CD8-positive, alpha-beta memory T cell (primary cell): ENCODE measurements around the gene MYBPHL. TPM values are rescaled to one million over a fixed set of nuclear protein-coding genes. Genes with fewer than 3 reads are reported as not detected.

Source experiments
- CTCF ChIA-PET: fragments of 350-600 bp; sonication (Branson Sonifier 250); formaldehyde crosslinking; loops from one replicate; lab custom pipeline; 2021; ENCODE audit warnings: antibody characterized with exemption; lab: Charles Lee
- POLR2A ChIA-PET: fragments of 350-600 bp; sonication (Branson Sonifier 250); formaldehyde crosslinking; loops from one replicate; lab custom pipeline; 2021; ENCODE audit warnings: antibody characterized with exemption; lab: Charles Lee
- DNase-seq, 5 donors: peaks; one replicate each; pipeline versions ENCODE4 v3.0.0 to v3.0.0-alpha.2; 2020 to 2022; ENCODE audit warnings: mixed read lengths in 1 of 5
- H3K27ac ChIP-seq: one replicate; pipeline ENCODE4 v1.7.0; 2013; ENCODE audit warnings: low read depth, mild to moderate bottlenecking, low read length, moderate library complexity
- H3K27me3 ChIP-seq: 2 replicates; pipeline ENCODE4 v1.7.0; 2013; ENCODE audit warnings: low read length, mild to moderate bottlenecking; ENCODE audit not compliant: insufficient read depth, poor library complexity, severe bottlenecking
- H3K36me3 ChIP-seq: 2 replicates; pipeline ENCODE4 v1.7.0; 2013; ENCODE audit warnings: mild to moderate bottlenecking, low read length, moderate library complexity; ENCODE audit not compliant: insufficient read depth
- H3K4me1 ChIP-seq: 2 replicates; pipeline ENCODE4 v1.7.0; 2013; ENCODE audit warnings: mild to moderate bottlenecking, low read length, moderate library complexity; ENCODE audit not compliant: insufficient read depth
- H3K4me3 ChIP-seq: 2 replicates; pipeline ENCODE4 v1.7.0; 2013; ENCODE audit warnings: mild to moderate bottlenecking, low read length
- H3K9me3 ChIP-seq: 2 replicates; pipeline ENCODE4 v1.7.0; 2013; ENCODE audit warnings: mild to moderate bottlenecking, low read length
- H3K27ac Mint-ChIP-seq, 8 donors: one replicate each; pipeline ENCODE4 v1.8.0; 2020 to 2021; ENCODE audit warnings: mixed read lengths in 8 of 8, mild to moderate bottlenecking in 6 of 8, inconsistent platforms in 3 of 8, moderate library complexity in 3 of 8
- H3K27me3 Mint-ChIP-seq, 2 donors: one replicate each; pipeline ENCODE4 v1.8.0; 2020 to 2021; ENCODE audit warnings: mixed read lengths in 2 of 2, mild to moderate bottlenecking in 1 of 2, moderate library complexity in 1 of 2
- H3K36me3 Mint-ChIP-seq, 3 donors: one replicate each; pipeline ENCODE4 v1.8.0; 2020 to 2021; ENCODE audit warnings: mixed read lengths in 3 of 3, inconsistent platforms in 1 of 3, mild to moderate bottlenecking in 1 of 3
- H3K4me1 Mint-ChIP-seq, 3 donors: one replicate each; pipeline ENCODE4 v1.8.0; 2020 to 2021; ENCODE audit warnings: mixed read lengths in 3 of 3, inconsistent platforms in 1 of 3, mild to moderate bottlenecking in 1 of 3
- H3K4me3 Mint-ChIP-seq, 7 donors: one replicate each; pipeline ENCODE4 v1.8.0; 2020 to 2021; ENCODE audit warnings: mixed read lengths in 7 of 7, mild to moderate bottlenecking in 6 of 7, moderate library complexity in 4 of 7, inconsistent platforms in 2 of 7
- H3K9me3 Mint-ChIP-seq, 5 donors: one replicate each; pipeline ENCODE4 v1.8.0; 2020 to 2022; ENCODE audit warnings: mixed read lengths in 5 of 5, mild to moderate bottlenecking in 3 of 5, moderate library complexity in 2 of 5, inconsistent platforms in 1 of 5
- polyA plus RNA-seq: library from polyadenylated mRNA; unstranded; fragments of 300-500 nt; fragmentation: Illumina TruSeq; gene quantifications from one replicate; pipeline ENCODE4 v1.2.3, GENCODE V29; 2021
- total RNA-seq, 2 experiments: library from RNA; stranded (reverse); gene quantifications; one replicate each; pipeline ENCODE4 v1.2.3, GENCODE V29; 2021

The MYBPHL gene
- total and polyA plus RNA-seq, 3 experiments from 2014 or later = not detected

DNA sequence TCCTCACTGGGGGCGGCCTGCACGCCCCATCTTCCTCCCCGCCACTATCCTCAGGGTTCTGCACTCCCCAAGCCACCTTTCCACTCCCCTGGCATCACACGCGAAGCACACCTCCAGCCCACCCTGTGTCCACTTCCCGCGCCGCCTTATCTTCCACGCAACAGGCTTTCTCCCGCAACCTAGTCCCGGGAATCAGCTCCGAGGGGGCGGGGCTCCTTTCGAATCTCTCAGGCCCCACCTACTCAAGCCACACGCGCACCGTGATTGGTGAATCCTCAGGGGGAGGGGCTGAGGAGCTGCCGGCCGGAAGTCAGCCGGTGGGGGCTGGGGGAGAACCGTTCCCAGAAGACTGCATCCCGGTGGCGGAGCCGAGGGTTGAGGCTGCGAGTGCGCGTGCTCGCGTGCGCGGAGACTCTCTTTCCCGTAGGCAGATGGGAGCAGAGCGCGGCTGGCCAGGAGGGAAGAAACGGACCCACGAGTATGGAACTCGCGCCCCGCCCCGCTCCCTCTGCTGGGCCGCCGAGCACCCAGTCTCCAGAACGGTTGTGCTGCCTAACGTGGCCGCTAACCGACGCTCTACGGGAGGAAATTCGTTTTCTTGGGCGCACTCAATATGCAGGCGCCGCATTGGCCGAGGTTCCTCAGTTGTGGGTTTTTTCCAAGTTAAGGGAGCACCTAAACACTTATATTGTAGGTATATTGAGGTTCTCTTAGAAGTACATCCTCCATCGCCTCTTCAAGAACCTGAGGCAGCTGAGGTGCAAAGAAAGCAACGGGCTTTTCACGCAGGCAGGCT lies 23.7 kb downstream of the MYBPHL start, which contains the start of gene PSRC1:
PSRC1 (minus strand) TSS at position 194 of the 796 bp plus-strand sequence.
- peak; percentile 85 to 93 (median 90) for DNase-seq
- peaks cover 0 to 4% (median 0%) of the 10 kb centered on the region in 3 donors for H3K36me3 Mint-ChIP-seq
- POLR2A ChIA-PET = interaction anchor here (0.5 to 1.6 kb wide), 4 partner anchors 35 to 142 kb away, joined by 4 to 5 read pairs (median 4); partner anchors contain the start of gene SORT1
- CTCF ChIA-PET = interaction anchor here (0.9 to 2.3 kb wide), 9 partner anchors 24 to 250 kb away, joined by 3 to 12 read pairs (median 4); partner anchors contain the start of genes MYBPHL and SORT1
- Histone ChIP-seq H3K27me3 (no peaks in the 10 kb centered on the region), H3K27ac (peak within 1 kb of the TSS; percentile 78), H3K9me3 (no peaks in the 10 kb centered on the region), H3K36me3 (no peaks in the 10 kb centered on the region), H3K4me1 (peaks cover 5% of the 10 kb centered on the region), H3K4me3 (peak within 1 kb of the TSS; percentile 65)
- peak within 1 kb of the TSS; percentile 92 to 99 (median 98) for H3K4me3 Mint-ChIP-seq
- no peaks in the 10 kb centered on the region for H3K9me3 Mint-ChIP-seq
- no peaks in the 10 kb centered on the region for H3K27me3 Mint-ChIP-seq
- H3K27ac Mint-ChIP-seq = peak within 1 kb of the TSS; percentile 68 to 95 (median 92)
- H3K4me1 Mint-ChIP-seq = peaks cover 10 to 22% (median 11%) of the 10 kb centered on the region in 3 donors

DNA sequence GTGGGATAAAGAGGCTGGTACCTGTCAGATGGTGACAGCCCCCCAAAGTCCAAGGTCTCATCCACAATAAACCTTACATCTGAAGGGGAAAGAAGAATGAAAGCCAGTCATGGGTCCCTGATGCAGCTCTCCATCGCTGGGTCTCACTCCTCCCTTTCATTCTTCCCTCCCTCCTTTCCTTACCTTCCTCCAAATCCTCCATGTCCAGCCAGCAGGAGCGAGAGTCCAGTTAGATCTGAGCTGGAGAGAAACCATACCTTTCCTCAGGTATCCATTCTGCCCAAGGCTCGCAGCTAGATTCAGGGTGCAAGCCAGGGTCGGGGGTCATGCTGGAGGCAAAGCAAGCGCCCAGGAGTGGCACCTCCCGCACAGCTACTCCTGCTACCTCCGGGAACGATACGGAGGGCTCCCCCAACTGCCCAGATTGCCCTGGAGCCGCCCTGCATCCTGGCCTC lies 24.3 kb downstream of the MYBPHL start:
- H3K4me3 Mint-ChIP-seq = peak overlapping the region; percentile 92 to 99 (median 98)

DNA sequence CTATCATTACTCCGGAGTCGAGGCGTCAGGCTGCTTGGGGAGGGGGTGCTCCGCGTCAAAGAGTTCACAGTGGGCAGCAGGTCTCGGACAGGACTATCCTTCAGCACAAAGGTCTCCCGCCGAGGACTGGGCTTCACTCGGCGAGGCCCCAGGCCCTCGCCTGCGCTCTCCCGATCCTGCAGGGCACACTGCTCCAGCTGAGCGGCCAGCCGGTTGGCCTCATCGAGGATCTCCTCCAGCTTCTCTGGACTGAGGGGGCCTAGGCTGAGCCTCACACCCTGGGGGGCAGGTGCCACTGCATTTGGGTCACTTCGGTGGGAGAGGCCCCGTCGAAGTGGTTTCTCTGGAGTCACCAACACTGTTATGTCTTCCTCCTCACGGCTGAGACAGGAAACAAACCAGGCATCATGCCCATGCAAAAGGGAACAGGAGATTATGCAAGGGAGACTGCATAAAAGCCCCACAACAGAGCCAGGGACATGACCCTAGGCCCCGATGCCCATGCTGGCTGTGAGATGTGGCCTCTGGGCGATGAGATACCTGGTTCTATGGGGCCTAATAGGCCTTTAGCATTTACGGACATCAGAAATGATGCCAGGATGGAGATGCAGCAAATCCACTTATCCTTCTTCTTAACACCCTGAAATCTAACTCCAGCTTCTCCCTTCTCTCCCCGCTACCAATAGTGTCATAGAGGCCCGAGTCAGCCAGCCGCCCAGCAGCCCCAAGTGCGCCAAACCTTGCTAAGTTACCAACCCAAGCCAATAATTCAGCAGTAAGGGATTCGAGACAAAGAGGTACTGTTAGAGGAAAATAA lies 24.9 kb downstream of the MYBPHL start:
- H3K27ac Mint-ChIP-seq = peak overlapping the region in 3 of 8 donors; percentile 13 to 68 (median 22)
- peaks cover 13 to 26% (median 16%) of the 10 kb centered on the region in 3 donors for H3K4me1 Mint-ChIP-seq
- POLR2A ChIA-PET = no interaction called here

More for the DNA sequence above, 24.3 kb downstream of the MYBPHL start:
- Mint-ChIP-seq H3K9me3 (no peaks in the 10 kb centered on the region), H3K36me3 (peaks cover 0 to 4% (median 0%) of the 10 kb centered on the region in 3 donors), H3K27ac (peak overlapping the region in 6 of 8 donors; percentile 13 to 93 (median 88)), H3K4me1 (peaks cover 10 to 22% (median 11%) of the 10 kb centered on the region in 3 donors), H3K27me3 (no peaks in the 10 kb centered on the region)
- ChIA-PET POLR2A (interaction anchor here (1.0 to 1.6 kb wide), 3 partner anchors 68 to 143 kb away, joined by 4 read pairs; partner anchors contain the start of gene SORT1), CTCF (interaction anchor here (0.9 to 2.3 kb wide), 9 partner anchors 24 to 250 kb away, joined by 3 to 12 read pairs (median 4); partner anchors contain the start of genes MYBPHL and SORT1)
- Histone ChIP-seq H3K9me3 (no peaks in the 10 kb centered on the region), H3K4me3 (peak overlapping the region; percentile 65), H3K27me3 (no peaks in the 10 kb centered on the region), H3K27ac (peak overlapping the region; percentile 78), H3K4me1 (peaks cover 5% of the 10 kb centered on the region), H3K36me3 (no peaks in the 10 kb centered on the region)
- no peak for DNase-seq

DNA sequence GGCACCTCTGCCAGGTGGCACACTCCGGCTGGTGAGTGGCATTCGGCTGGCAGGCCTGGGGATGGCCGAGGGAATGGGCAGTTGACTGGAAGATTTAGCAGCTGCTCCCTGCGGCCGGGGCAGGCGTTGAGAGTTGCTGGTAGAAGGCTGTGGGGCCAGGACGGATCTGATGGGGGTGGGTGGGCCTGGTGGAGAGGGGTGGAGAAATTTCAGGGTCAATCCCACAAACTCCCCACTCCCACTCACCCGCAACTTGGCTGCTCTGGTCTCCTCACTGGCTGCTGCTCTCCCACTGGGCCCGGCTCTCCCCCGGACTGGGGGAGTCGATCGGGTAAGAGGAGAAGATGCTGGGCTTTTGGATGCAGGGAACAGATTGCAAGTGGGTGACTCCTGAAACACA lies 25.9 kb downstream of the MYBPHL start:
- no peaks in the 10 kb centered on the region for H3K9me3 ChIP-seq
- no peak for DNase-seq
- Mint-ChIP-seq H3K27ac (no peak overlapping the region), H3K4me1 (peaks cover 13 to 26% (median 16%) of the 10 kb centered on the region in 3 donors), H3K4me3 (peak overlapping the region in 1 of 7 donors; percentile 79), H3K9me3 (no peaks in the 10 kb centered on the region), H3K27me3 (no peaks in the 10 kb centered on the region), H3K36me3 (peaks cover 0 to 4% (median 0%) of the 10 kb centered on the region in 3 donors)
- H3K27ac ChIP-seq = no peak overlapping the region
- H3K4me3 ChIP-seq = no peak overlapping the region
- ChIA-PET POLR2A (interaction anchor here (0.9 kb wide), 1 partner anchor 268 kb away, joined by 3 read pairs; the partner anchor contains the start of gene GNAI3), CTCF (interaction anchor here (5.3 to 5.6 kb wide), 2 partner anchors 118 to 251 kb away, joined by 53 to 56 read pairs; partner anchors contain the start of gene SORT1)
- no peaks in the 10 kb centered on the region for H3K36me3 ChIP-seq
- H3K4me1 ChIP-seq = peaks cover 9% of the 10 kb centered on the region
- no peaks in the 10 kb centered on the region for H3K27me3 ChIP-seq

More for the DNA sequence above, 24.9 kb downstream of the MYBPHL start:
- H3K9me3 ChIP-seq = no peaks in the 10 kb centered on the region
- peak overlapping the region; percentile 65 for H3K4me3 ChIP-seq
- no peaks in the 10 kb centered on the region for H3K9me3 Mint-ChIP-seq
- H3K27me3 ChIP-seq = no peaks in the 10 kb centered on the region
- no peaks in the 10 kb centered on the region for H3K27me3 Mint-ChIP-seq
- peaks cover 0 to 4% (median 0%) of the 10 kb centered on the region in 3 donors for H3K36me3 Mint-ChIP-seq
- CTCF ChIA-PET = interaction anchor here (1.1 to 2.3 kb wide), 5 partner anchors 61 to 251 kb away, joined by 3 to 12 read pairs (median 5); partner anchors contain the start of gene SORT1
- H3K27ac ChIP-seq = peak overlapping the region; percentile 78
- peaks cover 9% of the 10 kb centered on the region for H3K4me1 ChIP-seq
- DNase-seq = no peak
- no peaks in the 10 kb centered on the region for H3K36me3 ChIP-seq
- peak overlapping the region; percentile 92 to 99 (median 98) for H3K4me3 Mint-ChIP-seq

DNA sequence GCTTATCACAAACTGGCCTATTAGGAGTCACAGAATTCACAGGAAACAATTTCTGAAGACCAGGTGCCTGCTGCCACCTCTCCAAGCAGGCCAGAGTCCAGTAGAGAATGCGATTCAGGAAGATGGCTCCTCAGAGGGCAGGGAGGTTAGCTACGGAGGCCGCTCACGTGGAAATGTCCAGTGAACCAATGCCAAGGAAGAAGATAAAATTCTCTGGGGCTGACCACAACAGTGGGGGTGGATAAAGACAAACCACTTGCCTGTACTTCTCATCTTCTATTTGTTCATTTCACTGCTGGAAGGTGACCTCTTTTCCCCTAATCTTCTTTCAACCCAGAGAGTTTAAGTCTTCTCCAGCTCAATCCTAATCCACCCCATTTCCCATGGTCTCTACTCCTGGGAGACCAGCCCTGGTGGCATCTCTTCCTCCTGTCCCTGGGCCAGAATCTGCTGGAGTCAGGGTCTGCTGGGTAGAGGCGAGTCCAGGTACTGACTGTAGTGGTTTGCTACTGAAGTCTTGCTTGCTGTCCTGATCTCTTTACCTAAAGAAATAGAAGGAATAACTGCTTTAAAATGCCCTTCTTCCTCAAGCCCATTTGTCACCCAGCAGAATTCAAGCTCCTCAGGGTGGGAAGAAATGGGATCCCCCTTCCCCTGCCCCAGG lies 27.1 kb downstream of the MYBPHL start:
- peaks cover 0 to 4% (median 0%) of the 10 kb centered on the region in 3 donors for H3K36me3 Mint-ChIP-seq
- H3K27me3 Mint-ChIP-seq = no peaks in the 10 kb centered on the region
- Histone ChIP-seq H3K4me3 (no peak overlapping the region), H3K27me3 (no peaks in the 10 kb centered on the region), H3K36me3 (no peaks in the 10 kb centered on the region), H3K27ac (no peak overlapping the region), H3K4me1 (peaks cover 9% of the 10 kb centered on the region), H3K9me3 (no peaks in the 10 kb centered on the region)
- H3K9me3 Mint-ChIP-seq = no peaks in the 10 kb centered on the region
- ChIA-PET POLR2A (interaction anchor here (0.9 kb wide), 1 partner anchor 269 kb away, joined by 3 read pairs; the partner anchor contains the start of gene GNAI3), CTCF (interaction anchor here (1.2 to 5.6 kb wide), 3 partner anchors 120 to 252 kb away, joined by 3 to 56 read pairs (median 53); partner anchors contain the start of gene SORT1)
- DNase-seq = no peak
- peaks cover 13 to 26% (median 16%) of the 10 kb centered on the region in 3 donors for H3K4me1 Mint-ChIP-seq
- peak overlapping the region in 2 of 8 donors; percentile 9 to 50 for H3K27ac Mint-ChIP-seq
- H3K4me3 Mint-ChIP-seq = peak overlapping the region in 1 of 7 donors; percentile 45

DNA sequence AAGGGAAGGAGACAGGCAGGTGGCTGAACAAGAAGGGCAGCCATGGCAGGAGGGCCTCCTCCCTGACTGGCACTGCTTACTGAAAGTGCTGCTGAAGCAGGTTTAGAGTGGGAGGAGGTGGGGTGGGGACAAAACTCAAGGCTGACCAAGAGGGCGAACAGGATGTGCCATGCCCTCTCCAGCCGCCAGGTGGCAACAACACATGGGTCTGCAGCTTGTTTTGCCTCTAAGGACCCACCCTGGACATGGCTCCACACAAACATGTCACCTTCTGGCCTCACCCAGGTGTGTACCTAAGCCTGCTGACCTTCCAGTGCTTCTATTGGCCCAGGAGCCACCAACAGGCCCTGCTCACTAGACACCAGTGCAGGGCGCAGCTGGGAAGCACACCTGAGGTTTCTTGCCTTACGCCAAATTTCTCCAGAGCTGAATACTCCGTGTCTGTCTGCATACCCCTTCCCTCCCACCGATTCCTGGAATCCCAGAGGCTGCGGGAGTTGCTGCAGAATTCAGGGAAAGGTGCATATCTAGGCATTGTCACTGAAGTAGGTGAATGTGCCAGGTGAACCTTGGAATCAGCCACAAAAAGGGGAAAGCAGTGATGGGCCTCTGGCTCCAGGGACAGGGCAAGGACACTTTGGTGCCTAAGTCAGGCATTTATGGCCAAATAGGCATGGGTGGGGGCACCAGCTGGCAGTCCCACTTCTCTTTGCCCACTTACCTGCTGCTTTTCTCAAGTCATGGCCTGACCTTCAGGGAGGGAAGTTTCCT lies 29.2 kb downstream of the MYBPHL start:
- ChIA-PET POLR2A (interaction anchor here (1.2 kb wide), 1 partner anchor 255 kb away, joined by 3 read pairs; no protein-coding TSS in a partner anchor), CTCF (interaction anchor here (0.7 to 5.6 kb wide), 29 partner anchors 8 to 739 kb away, joined by 3 to 56 read pairs (median 4); partner anchors contain the start of genes ATXN7L2, CYB561D1, SARS1 and SORT1)
- Mint-ChIP-seq H3K9me3 (no peaks in the 10 kb centered on the region), H3K27ac (peak overlapping the region in 2 of 8 donors; percentile 15 to 87), H3K36me3 (no peaks in the 10 kb centered on the region), H3K4me1 (peaks cover 5 to 12% (median 7%) of the 10 kb centered on the region in 3 donors), H3K4me3 (no peak overlapping the region), H3K27me3 (no peaks in the 10 kb centered on the region)
- H3K27me3 ChIP-seq = no peaks in the 10 kb centered on the region
- H3K9me3 ChIP-seq = no peaks in the 10 kb centered on the region
- DNase-seq = peak; percentile 37 to 67 (median 49)
- H3K4me1 ChIP-seq = peaks cover 8% of the 10 kb centered on the region
- no peak overlapping the region for H3K4me3 ChIP-seq
- H3K27ac ChIP-seq = no peak overlapping the region
- H3K36me3 ChIP-seq = no peaks in the 10 kb centered on the region
